Activated CD8-positive, alpha-beta memory T cell treated with anti-CD3 and anti-CD28 coated beads for 48 hours (primary cell): ENCODE data around the gene AFTPH.

ENCODE experiments used
- DNase-seq, 3 experiments: peaks; one replicate each; pipeline ENCODE4 v3.0.0-alpha.2; 2020; ENCODE audit warnings: low read depth in 2 of 3, low spot score in 2 of 3

The AFTPH gene

GRCh38 chr2:64523666-64524603 lies at the start of gene AFTPH:
TSS of gene AFTPH (plus strand) at chr2:64524328. CDS start at chr2:64551475, 27,147 bp downstream.
- DNase-seq, result peak; percentile 92 to 98 (median 96)

- DNase-seq, result no peak
These were observed 49.5 kb upstream of the AFTPH start for GRCh38 chr2:64474636-64475035.

GRCh38 chr2:64477037-64477436 lies 47.1 kb upstream of the AFTPH start:
- no peak for DNase-seq

GRCh38 chr2:64477979-64478378 lies 46.1 kb upstream of the AFTPH start:
- DNase-seq, result no peak

GRCh38 chr2:64478502-64479230 lies 45.5 kb upstream of the AFTPH start:
- DNase-seq, result no peak

GRCh38 chr2:64479259-64480117 lies 44.6 kb upstream of the AFTPH start:
- DNase-seq, result no peak

GRCh38 chr2:64481665-64482064 lies 42.5 kb upstream of the AFTPH start:
- no peak for DNase-seq

- DNase-seq, result no peak
These were observed 41.9 kb upstream of the AFTPH start for GRCh38 chr2:64482243-64482642.

GRCh38 chr2:64482765-64483504 lies 41.2 kb upstream of the AFTPH start:
- no peak for DNase-seq

- no peak for DNase-seq
These were observed 38.8 kb upstream of the AFTPH start for GRCh38 chr2:64485331-64485730.

GRCh38 chr2:64485961-64486360 lies 38.2 kb upstream of the AFTPH start:
- no peak for DNase-seq

- no peak for DNase-seq
These were observed 36.7 kb upstream of the AFTPH start for GRCh38 chr2:64487256-64488049.

- DNase-seq, result peak; percentile 52 to 84 (median 77)
These were observed 35.8 kb upstream of the AFTPH start for GRCh38 chr2:64488050-64488974.

- no peak for DNase-seq
These were observed 34.9 kb upstream of the AFTPH start for GRCh38 chr2:64489081-64489751.

GRCh38 chr2:64491426-64491825 lies 32.7 kb upstream of the AFTPH start:
- no peak for DNase-seq

GRCh38 chr2:64492272-64492671 lies 31.9 kb upstream of the AFTPH start:
- no peak for DNase-seq

- DNase-seq, result no peak
These were observed 31.3 kb upstream of the AFTPH start for GRCh38 chr2:64492821-64493220.

- no peak for DNase-seq
These were observed 30.3 kb upstream of the AFTPH start for GRCh38 chr2:64493788-64494187.
